Measurements from ENCODE around the gene SYT1.

The SYT1 gene

DNA sequence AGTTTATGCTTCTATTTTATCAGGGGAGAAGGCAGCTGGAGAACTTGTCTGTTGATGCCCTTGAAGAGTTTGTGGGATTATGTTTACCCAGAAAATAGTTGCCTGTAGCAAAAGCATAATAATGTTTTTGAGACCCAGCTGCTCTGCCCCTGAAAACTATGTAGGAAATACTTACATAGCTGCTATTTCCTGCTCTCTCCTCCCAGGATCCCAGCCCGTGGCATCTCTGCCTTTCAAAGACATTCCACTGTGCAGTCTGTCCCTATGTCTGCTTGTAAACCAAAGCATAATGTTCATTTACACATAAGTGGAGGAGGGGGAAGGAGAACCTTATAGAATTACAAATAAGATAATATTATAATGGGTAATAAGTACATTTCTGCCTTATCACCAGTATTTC is 198.7 kb downstream of the SYT1 start:
- DNase-seq = no peak

DNA sequence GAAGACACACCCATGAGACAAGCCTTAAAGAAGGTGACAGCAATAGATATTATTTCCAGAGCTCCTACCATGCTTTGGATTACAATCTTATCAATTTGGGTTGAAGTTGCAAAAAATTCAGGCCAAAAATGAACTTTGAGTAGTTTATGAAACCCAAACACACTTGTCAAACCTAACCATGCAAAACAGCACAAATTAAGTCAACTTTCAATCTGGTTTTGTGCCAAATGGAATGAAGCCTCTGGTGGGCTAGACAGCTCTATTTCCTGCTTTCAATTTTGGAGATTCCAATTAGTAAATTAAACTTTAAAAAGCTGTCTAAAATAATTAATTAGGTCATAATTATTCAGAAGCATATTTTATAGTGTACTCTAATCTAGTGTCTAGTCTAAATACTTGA is 203.4 kb downstream of the SYT1 start:
- DNase-seq = no peak

DNA sequence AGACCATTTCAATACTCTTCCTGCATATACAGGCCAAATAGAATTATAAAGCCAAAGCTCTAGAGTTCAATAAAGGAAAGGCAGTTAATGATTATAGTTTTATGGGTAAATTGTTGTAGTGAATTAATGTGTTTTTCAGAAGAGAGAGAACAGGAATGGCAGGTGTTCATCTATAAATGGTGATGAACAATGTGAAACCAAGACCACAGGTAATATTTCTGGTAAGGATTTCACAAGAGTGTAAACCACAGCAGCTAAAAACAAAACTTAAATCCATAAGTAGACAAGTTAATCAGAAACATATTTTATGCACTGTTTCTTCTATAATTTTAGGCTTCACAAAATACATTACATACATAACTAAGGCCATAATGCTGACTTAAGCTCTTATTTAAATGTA is 204.4 kb downstream of the SYT1 start:
- DNase-seq = no peak

DNA sequence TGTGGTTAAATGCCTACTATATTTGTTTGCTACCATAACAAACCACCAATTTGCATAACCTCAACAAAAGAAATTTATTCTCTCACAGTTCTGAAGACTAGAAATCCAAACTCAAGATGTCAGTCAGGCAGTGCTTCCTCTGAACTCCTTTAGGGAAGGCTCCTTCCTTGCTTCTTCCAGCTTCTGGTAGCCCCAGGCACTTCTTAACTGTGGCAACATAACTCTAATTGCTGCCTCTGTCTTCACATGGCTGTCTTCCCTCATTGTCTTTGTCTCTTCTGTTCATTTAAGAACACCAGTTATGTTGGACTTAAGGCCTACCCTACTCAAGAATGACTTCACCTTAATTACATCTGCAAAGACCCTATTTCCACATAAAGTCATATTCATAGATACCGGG is 206.9 kb downstream of the SYT1 start:
- DNase-seq = no peak

DNA sequence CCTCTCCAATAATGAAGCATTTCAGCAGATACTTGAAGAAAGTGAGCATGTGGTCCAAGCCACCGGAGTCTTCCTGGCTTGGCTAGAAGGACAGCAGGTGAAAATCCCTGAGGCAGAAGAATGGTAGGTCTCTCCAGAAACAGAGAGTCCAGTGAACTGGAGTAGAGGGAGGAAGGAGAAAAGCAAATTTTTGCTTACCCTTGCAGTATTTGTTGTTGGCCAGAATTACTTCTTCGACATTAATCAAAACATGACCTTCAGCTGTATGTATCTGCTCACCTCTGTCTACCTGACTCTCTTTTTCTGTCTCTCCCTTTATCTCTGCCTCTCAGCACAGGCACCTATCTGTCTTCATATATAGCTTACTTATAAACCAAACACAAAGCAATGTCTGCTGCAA is 208.9 kb downstream of the SYT1 start:
- DNase-seq = no peak

DNA sequence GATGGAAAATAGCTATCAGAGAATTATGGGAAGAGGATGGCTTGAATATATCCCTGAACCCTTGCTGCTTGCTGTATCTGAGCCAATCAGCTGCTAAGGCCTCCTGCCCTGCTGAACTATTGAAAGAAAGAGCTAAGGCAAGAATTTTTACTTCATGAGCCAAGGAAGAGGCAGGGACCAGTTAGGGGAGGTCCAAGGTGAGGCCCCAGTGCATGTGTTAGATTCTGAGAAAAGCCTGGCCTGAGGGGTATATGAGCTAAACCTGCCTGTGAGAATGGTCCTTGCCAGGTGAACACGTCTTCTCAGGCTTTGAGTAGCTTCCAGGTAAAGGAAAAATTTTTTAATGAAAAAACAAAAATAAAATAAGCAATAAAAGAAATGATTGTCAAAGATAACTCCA is 218.0 kb downstream of the SYT1 start:
- no peak for DNase-seq

DNA sequence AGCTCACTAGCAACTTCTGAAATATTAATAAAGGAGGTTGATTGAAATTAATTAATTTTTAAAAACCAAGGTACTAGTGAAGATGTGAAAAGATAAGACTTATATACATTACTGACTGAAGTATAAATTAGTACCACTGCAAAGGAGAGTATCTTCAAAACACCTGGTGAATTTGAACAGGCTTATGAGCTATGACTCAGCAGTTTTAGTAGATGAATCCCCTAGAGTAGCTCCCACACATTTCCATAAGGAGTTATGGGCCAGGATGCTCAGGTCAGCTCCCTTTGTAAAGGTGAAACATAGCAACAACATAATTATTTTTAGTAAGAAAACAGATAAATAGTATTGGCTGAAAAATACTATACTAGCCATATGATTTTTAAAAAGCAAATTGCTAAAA is 218.6 kb downstream of the SYT1 start:
- DNase-seq = peak; percentile 25

DNA sequence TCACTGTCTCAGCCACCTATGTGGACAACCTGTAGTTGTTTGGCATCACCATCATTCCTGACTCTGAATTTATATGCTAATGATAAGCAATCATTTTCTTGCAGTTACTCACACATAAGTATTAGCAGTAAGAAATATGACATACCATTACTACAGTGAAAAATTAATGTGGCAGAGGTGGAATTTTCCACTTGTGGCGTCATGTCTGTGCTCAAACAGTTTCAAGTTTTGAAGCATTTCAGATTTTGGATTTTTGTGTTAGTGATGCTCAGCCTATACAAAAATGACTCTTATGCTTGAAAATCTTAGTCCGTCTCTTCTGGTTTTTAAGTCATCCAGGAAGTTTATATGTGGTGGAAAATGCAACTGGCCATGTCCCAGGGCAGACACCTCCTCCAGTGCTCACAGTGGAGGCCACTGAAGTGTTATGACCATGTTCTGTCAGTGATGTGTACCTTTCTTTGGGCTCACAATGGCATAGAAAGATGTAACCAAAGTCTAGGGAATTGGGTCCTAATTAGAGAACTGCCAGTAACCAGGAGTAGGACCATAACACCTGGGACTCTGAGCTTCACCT is 220.6 kb downstream of the SYT1 start:
- DNase-seq = no peak

DNA sequence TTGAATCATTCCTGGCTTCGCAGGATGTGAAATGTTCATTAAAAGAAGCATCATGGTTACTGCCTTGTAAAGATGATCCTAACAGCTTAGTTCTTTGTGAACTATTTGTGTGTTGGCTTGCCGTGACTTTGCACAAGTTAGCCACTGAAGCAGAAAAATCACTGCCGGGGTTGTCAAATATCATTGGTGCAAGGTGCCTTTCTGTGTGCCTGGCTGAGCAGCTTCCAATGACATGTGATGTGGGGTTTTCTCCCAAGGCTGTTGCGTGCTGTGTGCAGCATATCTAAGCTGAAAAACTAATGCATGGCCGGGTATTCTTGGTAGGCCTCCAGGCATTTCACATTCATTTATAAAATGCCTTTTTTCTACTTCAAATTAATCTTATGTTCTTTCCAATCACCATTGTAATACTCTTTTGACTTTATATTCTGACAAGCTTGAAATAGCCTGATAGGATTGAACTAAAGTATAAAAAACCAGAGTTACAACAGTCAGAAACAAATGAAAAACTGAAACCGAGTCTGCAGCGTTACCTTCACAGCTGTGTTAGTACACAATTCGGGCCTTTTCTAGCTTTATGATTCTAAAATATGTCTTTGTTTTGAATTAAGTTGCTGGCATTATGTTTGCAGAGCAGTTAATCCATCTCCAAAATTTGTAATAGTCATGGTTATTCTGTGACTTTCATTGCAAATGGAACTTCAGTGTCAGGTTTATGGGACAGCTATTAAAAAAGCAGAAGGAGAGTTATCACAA is 222.1 kb downstream of the SYT1 start:
- no peak for DNase-seq

DNA sequence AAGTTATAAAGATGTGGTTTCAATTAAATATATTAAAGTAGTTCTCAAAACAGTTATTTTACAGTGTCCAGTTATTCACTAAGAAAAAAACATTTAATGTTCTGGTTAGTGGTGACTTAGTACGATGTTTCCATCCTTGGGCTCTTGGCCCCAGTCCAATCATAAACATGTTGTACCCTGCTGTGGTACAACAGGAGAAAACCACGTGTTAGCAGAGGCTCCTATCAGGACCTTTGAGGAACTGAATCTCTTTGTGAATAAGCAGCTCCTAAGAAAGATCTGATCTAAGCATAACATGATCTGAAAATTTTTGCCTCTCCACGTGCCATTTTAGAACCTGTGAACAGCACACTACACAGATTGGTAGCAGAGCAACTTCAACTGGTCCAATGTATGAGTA is 234.0 kb downstream of the SYT1 start:
- no peak for DNase-seq

DNA sequence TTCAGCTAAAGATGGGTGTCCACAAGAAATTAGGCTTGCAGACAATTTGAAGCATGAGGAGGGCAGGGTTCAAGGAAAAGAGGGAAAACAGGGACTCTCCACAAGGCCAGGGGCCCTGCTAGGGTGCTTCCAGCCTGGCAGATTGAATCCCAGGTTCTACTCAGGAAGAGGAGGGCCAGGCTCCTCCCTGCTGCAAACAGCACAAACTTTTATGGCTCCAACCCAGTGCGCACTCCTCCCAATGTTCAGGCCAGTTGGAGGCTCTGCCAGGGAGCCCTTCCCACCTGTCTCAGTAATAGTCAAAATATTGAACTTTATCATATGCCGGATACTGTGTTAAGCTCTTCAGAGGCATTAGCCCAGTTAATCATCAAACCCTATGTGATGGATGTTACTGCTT is 244.4 kb downstream of the SYT1 start:
- no peak for DNase-seq

DNA sequence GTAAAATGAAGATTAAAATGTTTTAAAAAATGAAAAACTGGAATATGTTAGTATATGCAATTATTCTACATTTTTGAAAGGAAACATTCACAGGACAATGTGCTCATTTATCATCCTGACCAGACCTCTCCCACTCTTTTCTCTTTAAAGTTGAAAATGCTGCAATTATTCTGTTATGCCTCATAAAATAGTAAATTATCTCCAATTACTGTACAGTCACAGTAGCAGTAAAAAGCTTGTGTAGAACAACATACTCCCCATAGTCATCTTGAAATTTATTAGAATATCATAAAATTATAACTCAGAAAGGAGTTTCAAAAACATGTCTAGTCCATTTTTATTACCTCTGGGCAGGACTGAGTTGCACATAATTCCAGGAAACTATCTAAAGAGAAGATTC is 250.3 kb downstream of the SYT1 start:
- DNase-seq = no peak

DNA sequence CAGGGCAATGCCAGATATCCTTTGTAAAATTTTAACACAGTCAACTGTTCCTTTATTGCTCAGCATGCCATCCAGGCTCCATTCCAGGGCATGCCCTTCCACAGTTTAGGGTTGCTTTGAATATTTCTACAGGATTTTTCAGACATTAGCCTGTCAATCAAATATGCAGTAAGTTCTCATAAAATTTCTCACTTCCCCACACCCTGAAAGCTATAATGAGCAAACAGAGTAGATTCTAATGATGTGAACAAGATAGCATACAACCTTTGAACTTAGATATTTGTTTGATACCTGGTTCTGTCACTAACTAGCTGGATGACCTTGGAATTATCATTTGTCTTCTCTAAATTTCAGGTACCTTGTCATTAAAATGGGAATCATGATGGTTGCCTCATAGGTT is 251.2 kb downstream of the SYT1 start:
- DNase-seq = no peak

DNA sequence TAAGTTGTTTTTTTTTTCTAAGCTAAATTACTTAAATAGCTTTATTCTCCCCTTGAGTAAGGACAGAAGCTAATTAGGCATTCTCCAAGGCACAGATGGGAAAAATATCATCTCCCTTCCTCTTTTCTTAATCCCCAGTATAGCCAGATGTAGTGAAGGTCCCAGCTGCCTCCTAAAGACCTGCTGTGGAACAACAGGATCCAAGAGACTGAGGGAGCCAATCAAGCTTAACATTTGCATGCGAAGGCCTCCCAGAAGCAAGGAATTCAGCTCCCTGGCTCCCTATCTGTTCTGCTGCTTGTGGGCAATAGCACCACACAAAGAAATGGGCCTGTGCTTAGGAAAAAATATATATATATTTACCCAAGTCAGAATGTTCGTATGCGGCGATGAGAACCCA is 255.2 kb downstream of the SYT1 start:
- DNase-seq = no peak

DNA sequence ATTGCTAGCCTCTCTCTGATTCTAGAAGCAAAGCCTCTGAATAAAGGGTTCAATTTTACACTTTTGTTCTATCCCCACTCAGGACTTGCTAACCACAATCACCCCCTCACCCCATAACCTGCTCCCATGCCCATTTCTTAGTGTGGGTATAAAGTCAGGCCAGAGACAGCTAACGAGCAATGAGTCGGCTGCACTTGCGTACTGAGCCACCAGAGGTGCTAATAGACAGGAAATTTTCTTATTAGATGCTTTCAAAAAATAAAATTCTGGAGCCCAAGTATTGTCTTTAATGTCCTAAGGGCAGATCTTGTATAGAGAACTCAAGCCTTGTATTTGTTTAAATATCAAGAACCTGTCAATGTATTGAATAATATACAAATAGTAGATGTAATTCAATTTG is 256.9 kb downstream of the SYT1 start:
- DNase-seq = no peak

DNA sequence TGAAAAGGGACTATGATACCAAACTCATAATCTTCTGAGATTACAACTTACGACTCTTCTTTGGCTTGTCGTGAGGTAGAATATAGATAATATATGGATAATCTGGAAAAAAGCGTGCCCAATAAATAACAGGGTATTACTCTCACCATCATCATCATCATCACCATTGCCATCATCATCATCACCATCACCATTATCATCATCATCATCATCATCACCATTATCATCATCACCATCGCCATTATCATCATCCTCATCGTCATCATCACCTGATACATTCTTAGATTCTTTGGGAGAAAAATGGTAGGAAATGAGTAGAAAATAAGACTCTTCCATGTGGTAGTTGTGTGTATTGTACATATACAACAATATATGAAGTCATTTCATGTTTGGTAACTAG is 259.8 kb downstream of the SYT1 start:
- DNase-seq = no peak

DNA sequence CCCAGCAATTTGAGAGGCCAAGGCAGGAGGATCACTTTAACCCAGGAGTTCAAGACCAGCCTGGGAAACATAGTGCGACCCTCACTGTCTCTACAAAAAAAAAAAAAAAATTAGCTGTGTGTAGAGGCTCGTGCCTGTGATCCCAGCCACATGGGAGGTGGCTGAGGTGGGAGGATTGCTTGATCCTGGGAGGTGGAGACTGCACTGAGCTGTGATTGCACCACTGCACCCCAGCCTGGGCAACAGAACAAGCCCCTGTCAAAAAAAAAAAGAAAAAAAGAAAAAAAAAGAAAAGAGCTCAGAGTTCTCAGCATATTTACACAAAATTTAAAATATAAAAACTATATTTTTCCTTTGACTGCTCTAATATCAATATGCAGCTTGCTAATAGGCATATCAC is 260.8 kb downstream of the SYT1 start:
- no peak for DNase-seq

DNA sequence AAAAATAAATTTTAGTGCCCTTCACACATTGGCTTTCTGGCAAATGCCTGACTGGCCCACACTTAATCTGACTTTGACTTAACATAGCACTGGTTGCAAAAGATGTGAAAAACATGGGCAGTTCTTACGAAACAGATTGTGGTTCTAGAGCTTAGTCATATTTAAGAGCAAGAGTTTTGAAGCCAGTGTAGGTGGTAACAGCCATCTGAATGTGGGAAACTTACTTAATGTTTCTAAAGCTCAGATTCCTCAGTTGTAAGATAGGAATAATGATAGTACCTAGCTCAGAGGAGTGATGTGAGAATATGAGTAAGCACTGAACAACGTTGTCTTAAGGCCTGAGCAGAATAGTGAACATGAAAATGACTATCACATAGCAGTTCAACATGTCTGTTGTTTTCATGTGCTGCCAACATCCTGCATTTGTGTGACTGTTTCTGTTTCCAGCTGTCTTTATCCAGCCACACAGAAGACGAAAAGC is 262.7 kb downstream of the SYT1 start:
- no peak for DNase-seq

DNA sequence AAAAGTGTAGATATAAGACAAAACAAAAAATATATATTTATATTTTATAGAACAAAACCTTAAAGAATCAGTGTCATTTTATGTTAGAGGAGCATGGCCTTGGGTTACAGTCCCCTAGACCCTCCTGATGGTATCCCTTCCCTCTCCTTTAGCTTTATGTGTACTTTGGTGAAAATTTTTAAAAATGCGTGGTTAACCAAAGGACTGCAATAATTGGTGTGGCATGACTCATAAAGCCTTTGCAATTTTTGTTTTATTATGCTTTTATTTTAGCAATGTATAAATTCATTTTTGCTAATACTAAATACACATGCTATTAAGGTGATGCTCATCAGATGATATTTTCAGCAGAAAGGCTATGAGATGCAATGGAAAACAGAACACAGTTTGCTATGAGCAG is 264.4 kb downstream of the SYT1 start:
- DNase-seq = no peak

DNA sequence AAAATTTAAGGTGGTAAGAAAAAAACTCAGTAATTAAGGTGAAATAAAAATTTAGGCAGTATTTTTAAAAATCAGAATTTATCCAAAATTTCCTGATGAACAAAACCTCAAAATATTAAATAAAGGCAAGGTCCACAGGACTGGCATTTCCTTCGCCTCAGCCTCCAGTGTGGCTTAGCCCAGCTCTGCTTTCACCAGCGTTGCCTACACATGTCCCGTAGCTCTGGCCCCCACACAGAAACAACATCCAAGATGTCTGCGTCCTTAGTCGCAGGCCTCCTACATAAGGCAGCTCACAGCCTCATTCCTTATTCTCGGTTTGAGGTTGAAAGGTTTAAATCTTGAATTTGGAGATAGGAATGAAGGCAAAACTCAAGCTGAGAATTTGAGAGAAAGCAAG is 274.3 kb downstream of the SYT1 start:
- DNase-seq = no peak

DNA sequence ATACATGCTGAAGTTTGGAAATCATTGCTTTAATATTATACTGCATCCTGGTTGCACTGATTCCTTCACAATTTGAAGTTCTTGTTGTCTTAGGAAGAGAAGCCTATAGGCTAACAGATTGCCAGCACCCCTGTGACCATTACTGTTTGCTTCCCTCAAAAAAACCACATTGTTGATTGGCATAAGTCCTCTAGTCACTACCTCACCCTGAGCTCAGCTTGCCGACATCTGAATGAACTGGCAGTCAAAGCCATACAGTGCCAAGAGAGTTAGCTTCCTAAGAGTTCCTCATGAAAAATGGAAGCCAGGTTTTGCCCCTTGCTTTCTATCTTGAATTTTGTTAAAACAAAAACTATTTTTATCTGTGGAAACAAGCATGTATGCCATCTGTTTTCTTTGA is 276.1 kb downstream of the SYT1 start:
- no peak for DNase-seq

DNA sequence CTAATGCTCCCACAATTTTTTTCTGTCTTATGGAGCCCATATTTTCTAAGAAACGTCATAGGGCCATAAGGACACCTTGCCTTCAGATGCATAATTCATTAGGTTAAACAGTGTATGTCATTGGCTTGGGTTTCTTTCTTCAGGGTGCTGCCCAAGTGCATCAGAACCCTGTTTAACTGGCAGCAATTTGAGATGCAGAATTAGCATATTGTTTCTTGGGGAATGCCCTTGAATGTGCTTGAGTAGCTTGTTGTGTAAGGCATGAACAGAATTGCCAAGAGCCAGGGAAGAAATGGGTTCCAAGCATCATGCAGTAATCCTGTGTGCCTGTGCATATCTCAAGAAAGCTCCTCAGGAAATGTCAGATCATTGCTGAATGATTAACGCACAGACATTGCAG is 277.2 kb downstream of the SYT1 start:
- no peak for DNase-seq

DNA sequence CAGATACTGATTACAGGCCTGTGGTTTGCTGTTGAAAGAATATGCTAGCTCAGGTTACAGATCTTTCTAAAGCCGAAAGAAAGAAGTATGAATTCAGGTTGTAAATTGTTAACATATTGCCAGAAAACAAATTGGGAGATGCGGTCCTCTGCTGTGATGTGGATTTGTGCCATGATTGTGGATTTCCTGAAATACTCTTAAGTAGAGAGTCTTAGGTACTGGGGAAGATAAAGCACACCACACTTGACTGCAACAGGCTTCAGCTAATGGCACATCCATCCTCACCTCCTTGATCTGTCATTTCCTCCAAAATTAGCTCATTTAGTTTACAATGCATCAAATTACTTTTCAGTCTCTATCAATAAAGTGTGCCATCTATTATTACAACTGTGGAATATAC is 279.2 kb downstream of the SYT1 start:
- no peak for DNase-seq

DNA sequence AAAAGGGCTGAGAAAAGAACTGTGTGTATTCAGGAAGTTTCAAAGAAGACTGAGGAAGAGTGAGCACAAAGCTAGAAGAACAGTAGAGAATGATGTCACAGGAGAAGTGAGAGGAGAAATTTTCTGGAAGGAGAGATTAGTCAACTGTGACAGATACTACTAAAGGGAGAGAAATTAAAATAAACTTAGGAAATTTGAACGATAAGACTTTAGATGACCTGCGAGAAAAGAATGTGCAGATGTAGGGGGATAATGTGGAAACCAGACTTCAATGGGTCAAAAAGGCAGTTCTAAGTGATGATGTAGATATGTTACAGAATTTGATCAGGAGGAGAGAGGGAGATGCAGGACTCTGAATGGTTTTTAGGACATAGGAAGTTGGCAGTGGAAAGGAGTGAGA is 287.4 kb downstream of the SYT1 start:
- DNase-seq = no peak

DNA sequence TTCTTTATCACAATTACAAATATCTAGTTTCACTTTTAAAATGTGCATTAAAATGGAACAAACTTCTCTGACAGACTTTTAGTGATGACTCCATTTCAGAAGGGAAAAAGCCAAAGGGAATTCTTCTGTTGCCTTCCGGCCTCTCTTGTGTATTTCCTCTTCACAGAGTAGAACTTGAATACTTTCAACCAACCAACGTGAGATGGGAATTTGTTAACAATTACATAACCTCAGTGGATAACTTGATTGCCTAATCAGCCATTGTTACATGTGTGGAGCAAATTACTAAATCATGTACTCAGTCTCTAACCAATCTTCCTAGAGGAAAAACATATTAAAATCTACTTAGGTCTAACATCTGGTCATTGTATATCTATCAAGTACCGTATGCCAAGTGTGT is 291.1 kb downstream of the SYT1 start:
- DNase-seq = no peak

Measured in DMS153 (cell line).